Measurements from ENCODE around the gene DUXA.
"Not testable (repeated sequence)": the region's sequence is repeated elsewhere in the genome, so short reads cannot be mapped to it uniquely, and the experiment has no call there.

DUXA gene

GRCh38 chr19:57135797-57136196 is 31.5 kb downstream of the DUXA start:
- TF ChIP-seq CTCF (IDR thresholded peaks at IDR 0.05), result no peak
- Histone ChIP-seq H3K36me3 (ENCODE audit: control insufficient read depth, insufficient read depth, low read length) (no peaks in the 10 kb centered on the region), H3K79me2 (no peaks in the 10 kb centered on the region), H3K27ac (no peak overlapping the region), H3K4me3 (ENCODE audit: low read depth, low read length) (no peak overlapping the region), H3K4me1 (no peaks in the 10 kb centered on the region), H3K9me3 (ENCODE audit: control insufficient read depth, low read length) (no peaks in the 10 kb centered on the region), H3K4me2 (ENCODE audit: low read length) (no peak overlapping the region), H2AFZ (no peak overlapping the region), H3K27me3 (ENCODE audit: control insufficient read depth, insufficient read depth, low read length) (no peaks in the 10 kb centered on the region), H3K9ac (no peak overlapping the region)

- H3K9ac ChIP-seq; H3K27me3 ChIP-seq (ENCODE audit: control insufficient read depth, insufficient read depth, low read length); H3K4me1 ChIP-seq; H3K9me3 ChIP-seq (ENCODE audit: control insufficient read depth, low read length); H3K36me3 ChIP-seq (ENCODE audit: control insufficient read depth, insufficient read depth, low read length); H2AFZ ChIP-seq; H3K4me2 ChIP-seq (ENCODE audit: low read length); H3K79me2 ChIP-seq; H3K27ac ChIP-seq; H3K4me3 ChIP-seq (ENCODE audit: low read depth, low read length): not testable (repeated sequence)
Measured at GRCh38 chr19:57127403-57127802, 39.9 kb downstream of the DUXA start.

- Histone ChIP-seq H3K9ac (no peak overlapping the region), H3K36me3 (ENCODE audit: control insufficient read depth, insufficient read depth, low read length) (no peaks in the 10 kb centered on the region), H3K27me3 (ENCODE audit: control insufficient read depth, insufficient read depth, low read length) (no peaks in the 10 kb centered on the region), H3K79me2 (no peaks in the 10 kb centered on the region), H3K4me3 (ENCODE audit: low read depth, low read length) (no peak overlapping the region), H3K4me2 (ENCODE audit: low read length) (no peak overlapping the region), H3K27ac (no peak overlapping the region), H3K4me1 (no peaks in the 10 kb centered on the region), H2AFZ (no peak overlapping the region), H3K9me3 (ENCODE audit: control insufficient read depth, low read length) (no peaks in the 10 kb centered on the region)
- TF ChIP-seq CTCF (IDR thresholded peaks at IDR 0.05), result no peak
Measured at GRCh38 chr19:57123882-57124281, 43.4 kb downstream of the DUXA start.

- Histone ChIP-seq H3K9ac (no peak overlapping the region), H3K4me3 (ENCODE audit: low read depth, low read length) (no peak overlapping the region), H3K4me1 (no peaks in the 10 kb centered on the region), H2AFZ (no peak overlapping the region), H3K79me2 (no peaks in the 10 kb centered on the region), H3K36me3 (ENCODE audit: control insufficient read depth, insufficient read depth, low read length) (no peaks in the 10 kb centered on the region), H3K9me3 (ENCODE audit: control insufficient read depth, low read length) (no peaks in the 10 kb centered on the region), H3K4me2 (ENCODE audit: low read length) (no peak overlapping the region), H3K27ac (no peak overlapping the region), H3K27me3 (ENCODE audit: control insufficient read depth, insufficient read depth, low read length) (no peaks in the 10 kb centered on the region)
- TF ChIP-seq CTCF (IDR thresholded peaks at IDR 0.05), result no peak
Measured at GRCh38 chr19:57118848-57119247, 48.4 kb downstream of the DUXA start.

- H3K4me3 ChIP-seq (ENCODE audit: low read depth, low read length); H3K9me3 ChIP-seq (ENCODE audit: control insufficient read depth, low read length); H2AFZ ChIP-seq; H3K79me2 ChIP-seq; H3K9ac ChIP-seq; H3K27ac ChIP-seq; H3K36me3 ChIP-seq (ENCODE audit: control insufficient read depth, insufficient read depth, low read length); H3K4me1 ChIP-seq; H3K4me2 ChIP-seq (ENCODE audit: low read length); H3K27me3 ChIP-seq (ENCODE audit: control insufficient read depth, insufficient read depth, low read length): not testable (repeated sequence)
Measured at GRCh38 chr19:57113501-57113900, 53.8 kb downstream of the DUXA start.

GRCh38 chr19:57111329-57111644 is 56.0 kb downstream of the DUXA start:
- Histone ChIP-seq H3K4me1 (no peaks in the 10 kb centered on the region), H3K9me3 (ENCODE audit: control insufficient read depth, low read length) (no peaks in the 10 kb centered on the region), H3K4me2 (ENCODE audit: low read length) (no peak overlapping the region), H3K9ac (no peak overlapping the region), H3K36me3 (ENCODE audit: control insufficient read depth, insufficient read depth, low read length) (no peaks in the 10 kb centered on the region), H3K79me2 (no peaks in the 10 kb centered on the region), H3K4me3 (ENCODE audit: low read depth, low read length) (no peak overlapping the region), H2AFZ (no peak overlapping the region), H3K27me3 (ENCODE audit: control insufficient read depth, insufficient read depth, low read length) (no peaks in the 10 kb centered on the region), H3K27ac (no peak overlapping the region)
- no peak for TF ChIP-seq CTCF (IDR thresholded peaks at IDR 0.05)
